Natural killer cell (primary cell): Measurements from ENCODE around the gene HS6ST3. TPM values are rescaled to one million over a fixed set of nuclear protein-coding genes. Genes with fewer than 3 reads are reported as not detected.

Experiments used
- ATAC-seq, 3 donors: fragments of 150-1000 bp in 2 of 3; fragments of 200-7000 bp in 1 of 3; cut with Tn5 transposase; 1 replicate in 1 of 3; 2 replicates in 2 of 3; pipeline ENCODE4 v1.10.0; 2021; ENCODE audit warnings: mild to moderate bottlenecking in 2 of 3, moderate library complexity in 2 of 3
- DNase-seq, 2 donors: peaks; one replicate each; pipeline versions ENCODE4 v3.0.0 to v3.0.0-alpha.2; 2013 to 2021; ENCODE audit warnings: mixed read lengths in 1 of 2
- H3K27ac ChIP-seq: one replicate; pipeline ENCODE4 v1.5.1; 2013; ENCODE audit warnings: mild to moderate bottlenecking, low read length
- H3K27me3 ChIP-seq: one replicate; pipeline ENCODE4 v1.6.1; 2013; ENCODE audit warnings: low read length; ENCODE audit not compliant: control insufficient read depth, insufficient read depth
- H3K36me3 ChIP-seq: one replicate; pipeline ENCODE4 v1.6.1; 2013; ENCODE audit warnings: low read length; ENCODE audit not compliant: control insufficient read depth, insufficient read depth
- H3K4me1 ChIP-seq: one replicate; pipeline ENCODE4 v1.6.1; 2013; ENCODE audit warnings: low read length; ENCODE audit not compliant: control insufficient read depth, insufficient read depth
- H3K4me3 ChIP-seq: one replicate; pipeline ENCODE4 v1.5.1; 2013; ENCODE audit warnings: low read length
- H3K9me3 ChIP-seq: one replicate; pipeline ENCODE4 v1.6.1; 2013; ENCODE audit warnings: low read length; ENCODE audit not compliant: control insufficient read depth, insufficient read depth
- H3K27ac Mint-ChIP-seq, 2 donors: one replicate each; pipeline ENCODE4 v1.8.0; 2022; ENCODE audit warnings: mild to moderate bottlenecking in 2 of 2, mixed read lengths in 2 of 2, moderate library complexity in 1 of 2
- H3K27me3 Mint-ChIP-seq, 2 donors: one replicate each; pipeline ENCODE4 v1.8.0; 2022; ENCODE audit warnings: low read depth in 2 of 2, mixed read lengths in 2 of 2
- H3K36me3 Mint-ChIP-seq: one replicate; pipeline ENCODE4 v1.8.0; 2022; ENCODE audit warnings: mixed read lengths
- H3K4me1 Mint-ChIP-seq, 2 donors: one replicate each; pipeline ENCODE4 v1.8.0; 2022; ENCODE audit warnings: mixed read lengths in 2 of 2
- H3K4me3 Mint-ChIP-seq: one replicate; pipeline ENCODE4 v1.8.0; 2022; ENCODE audit warnings: mild to moderate bottlenecking, moderate library complexity, mixed read lengths
- H3K9me3 Mint-ChIP-seq, 2 donors: one replicate each; pipeline ENCODE4 v1.8.0; 2022; ENCODE audit warnings: mixed read lengths in 2 of 2
- CTCF ChIP-seq: fragments of 200-600 bp; IDR thresholded peaks from one replicate; pipeline ENCODE4 v1.8.0; 2022; ENCODE audit warnings: antibody characterized with exemption
- WGBS: methylation state at CpG from one replicate; pipeline ENCODE4 v1.1.7; 2013; ENCODE audit warnings: missing lambda C conversion rate; ENCODE audit not compliant: insufficient coverage; 5-methylcytosine and 5-hydroxymethylcytosine counted together
- intact Hi-C: fragments of 100-400 bp; cut with micrococcal nuclease; formaldehyde crosslinking; loops from one replicate; pipeline ENCODE4 v1.14.2; 2022
- total RNA-seq, 4 donors: library from RNA; stranded (reverse); fragments of 120-200 nt in 1 of 4; gene quantifications; one replicate each; pipeline versions ENCODE4 v1.2.3 to v1.2.4, GENCODE V29; 2013 to 2022

The HS6ST3 gene
- total RNA-seq, 3 donors from 2014 or later (not counting 1 experiment from before 2014, with no cell fraction given) = not detected

- H3K36me3 ChIP-seq = no peaks in the 10 kb centered on the region
- DNase-seq = no peak
- Mint-ChIP-seq H3K4me3 (no peak overlapping the region), H3K27ac (no peak overlapping the region), H3K27me3 (no peaks in the 10 kb centered on the region), H3K4me1 (no peaks in the 10 kb centered on the region), H3K36me3 (no peaks in the 10 kb centered on the region), H3K9me3 (peaks cover 9 to 15% of the 10 kb centered on the region in 2 donors)
- no peak for ATAC-seq
- 96% methylated on average over 6 of the region's 6 CpGs for WGBS
- no peaks in the 10 kb centered on the region for H3K4me1 ChIP-seq
- no peaks in the 10 kb centered on the region for H3K9me3 ChIP-seq
- no peaks in the 10 kb centered on the region for H3K27me3 ChIP-seq
- no peak overlapping the region for H3K27ac ChIP-seq
- intact Hi-C loops = no loop called here
- no peak for TF ChIP-seq CTCF
- H3K4me3 ChIP-seq = no peak overlapping the region
These were observed 678.6 kb downstream of the HS6ST3 start for GRCh38 chr13:96768524-96768923.

GRCh38 chr13:96769874-96770273, 680.0 kb downstream of the HS6ST3 start:
- intact Hi-C loops = no loop called here
- Mint-ChIP-seq H3K4me1 (no peaks in the 10 kb centered on the region), H3K9me3 (peaks cover 11 to 18% of the 10 kb centered on the region in 2 donors), H3K4me3 (no peak overlapping the region), H3K27ac (no peak overlapping the region), H3K36me3 (no peaks in the 10 kb centered on the region), H3K27me3 (no peaks in the 10 kb centered on the region)
- no peak overlapping the region for H3K27ac ChIP-seq
- H3K4me1 ChIP-seq = no peaks in the 10 kb centered on the region
- TF ChIP-seq CTCF = no peak
- 57% methylated on average over 1 of the region's 1 CpG for WGBS
- no peaks in the 10 kb centered on the region for H3K27me3 ChIP-seq
- no peak for ATAC-seq
- no peak overlapping the region for H3K4me3 ChIP-seq
- H3K36me3 ChIP-seq = no peaks in the 10 kb centered on the region
- no peaks in the 10 kb centered on the region for H3K9me3 ChIP-seq
- DNase-seq = no peak

GRCh38 chr13:96771486-96772367, 681.8 kb downstream of the HS6ST3 start:
- ATAC-seq = no peak
- H3K27me3 Mint-ChIP-seq = no peaks in the 10 kb centered on the region
- no peak overlapping the region for H3K4me3 Mint-ChIP-seq
- Histone ChIP-seq H3K36me3 (no peaks in the 10 kb centered on the region), H3K9me3 (no peaks in the 10 kb centered on the region), H3K4me3 (no peak overlapping the region), H3K4me1 (no peaks in the 10 kb centered on the region), H3K27ac (no peak overlapping the region), H3K27me3 (no peaks in the 10 kb centered on the region)
- H3K36me3 Mint-ChIP-seq = no peaks in the 10 kb centered on the region
- no peak overlapping the region for H3K27ac Mint-ChIP-seq
- TF ChIP-seq CTCF = no peak
- 62% methylated on average over 6 of the region's 6 CpGs for WGBS
- DNase-seq = no peak
- intact Hi-C loops = no loop called here
- H3K9me3 Mint-ChIP-seq = peaks cover 11 to 21% of the 10 kb centered on the region in 2 donors
- H3K4me1 Mint-ChIP-seq = no peaks in the 10 kb centered on the region
